Measurements from ENCODE around the gene NAV2.

DNA sequence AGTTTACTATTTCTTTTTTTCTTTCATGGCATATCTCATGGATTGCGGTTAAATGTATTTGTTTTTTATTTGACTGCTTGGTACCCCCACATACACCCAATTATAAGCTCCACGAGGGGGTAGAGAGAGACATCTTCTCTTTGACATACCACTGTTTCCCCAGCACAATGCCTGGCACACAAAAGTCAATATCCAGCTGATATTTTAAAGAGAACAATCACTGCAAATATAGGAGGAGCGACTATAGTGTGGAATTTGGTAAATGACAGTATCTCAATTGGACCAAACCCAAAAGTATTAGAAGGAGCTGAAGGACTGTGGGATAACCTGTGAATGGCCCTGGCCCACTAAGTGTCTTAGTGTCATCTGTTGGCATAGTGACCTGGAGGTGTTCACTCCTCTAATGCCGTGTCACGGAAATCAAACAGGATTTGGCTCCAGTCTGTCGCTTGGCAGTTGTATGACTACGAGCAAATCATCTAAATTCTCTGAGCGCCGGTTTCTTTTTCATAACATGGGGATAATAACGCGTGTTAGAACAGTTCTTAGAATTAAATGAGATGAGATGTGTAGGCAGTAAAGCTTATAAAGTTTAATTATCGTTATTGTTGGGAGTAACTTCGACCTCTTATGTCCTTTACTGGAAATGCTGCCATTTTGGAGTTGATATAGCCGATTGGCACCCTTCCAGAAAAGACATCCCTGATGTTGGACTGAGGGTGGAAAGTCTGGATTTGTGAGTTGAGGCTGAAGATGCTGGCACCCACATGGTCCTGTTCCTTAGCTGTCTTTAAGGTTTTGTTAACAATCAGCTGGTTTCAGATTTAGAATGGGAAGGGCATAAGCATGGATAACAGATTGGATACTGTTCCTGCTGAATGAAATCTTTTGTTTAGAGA, 303.1 kb downstream of the NAV2 start:
- TF ChIP-seq CTCF (IDR thresholded peaks at IDR 0.05) (no peak), POLR2A (IDR thresholded peaks at IDR 0.05) (no peak), EP300 (IDR thresholded peaks at IDR 0.05; ENCODE audit: low read depth) (no peak), POLR2AphosphoS5 (IDR thresholded peaks at IDR 0.05) (no peak)

Data from transverse colon (tissue), 4 donors.